ENCODE results near the gene IKZF5. TPM values are rescaled to one million over a fixed set of nuclear protein-coding genes. Genes with fewer than 3 reads are reported as not detected.

Gene IKZF5, protein sequence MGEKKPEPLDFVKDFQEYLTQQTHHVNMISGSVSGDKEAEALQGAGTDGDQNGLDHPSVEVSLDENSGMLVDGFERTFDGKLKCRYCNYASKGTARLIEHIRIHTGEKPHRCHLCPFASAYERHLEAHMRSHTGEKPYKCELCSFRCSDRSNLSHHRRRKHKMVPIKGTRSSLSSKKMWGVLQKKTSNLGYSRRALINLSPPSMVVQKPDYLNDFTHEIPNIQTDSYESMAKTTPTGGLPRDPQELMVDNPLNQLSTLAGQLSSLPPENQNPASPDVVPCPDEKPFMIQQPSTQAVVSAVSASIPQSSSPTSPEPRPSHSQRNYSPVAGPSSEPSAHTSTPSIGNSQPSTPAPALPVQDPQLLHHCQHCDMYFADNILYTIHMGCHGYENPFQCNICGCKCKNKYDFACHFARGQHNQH
- total RNA-seq (2022; extraction: Qiagen RNA extraction), result 5.7 to 7.9 TPM (median 6.4 TPM) in 5 replicates

DNA sequence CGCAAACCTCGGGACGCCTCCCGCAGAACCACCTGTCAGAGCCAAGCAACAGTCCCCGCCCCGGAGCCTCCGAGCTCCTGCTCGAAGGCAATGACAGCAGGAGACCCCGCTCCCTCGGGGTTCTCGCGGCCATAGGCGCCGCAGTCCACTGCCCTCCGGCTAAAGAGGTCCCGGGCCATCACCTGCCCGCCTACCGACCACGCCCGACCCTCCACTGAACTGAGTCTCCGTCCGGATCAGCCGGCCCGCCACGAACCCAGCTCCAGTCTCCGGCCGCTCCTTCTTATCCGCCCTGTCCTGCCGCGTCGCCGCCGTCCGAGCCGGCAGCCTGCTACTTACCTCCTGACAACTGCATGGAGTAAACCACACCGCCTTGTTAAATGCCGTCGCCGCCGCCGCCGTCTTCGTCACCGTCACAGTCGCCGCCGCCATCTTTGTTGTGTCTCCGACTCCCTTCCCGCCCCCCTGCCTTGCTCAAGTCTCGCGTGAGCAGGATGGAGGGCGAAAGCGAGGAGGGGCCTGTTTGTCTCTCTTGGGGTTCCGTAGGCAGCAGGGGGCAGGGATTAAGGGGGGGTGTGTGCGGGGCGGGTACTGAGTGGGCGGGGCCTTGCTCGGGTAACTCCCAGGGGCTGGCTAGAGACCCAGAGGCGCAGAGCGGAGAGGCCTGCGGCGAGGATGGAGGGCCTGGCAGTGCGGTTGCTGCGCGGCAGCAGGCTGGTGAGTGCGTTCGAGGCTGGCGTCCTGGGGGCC, at the start of gene IKZF5, which contains the start of gene ACADSB:
Gene IKZF5, minus strand, starts transcription at position 441 of the 750 bp plus-strand sequence. CDS start 10,170 bp downstream, outside the sequence.
Gene ACADSB, plus strand, starts transcription at position 652 of the 750 bp plus-strand sequence. Its CDS starts 24 bp downstream, at position 676.

GRCh38 chr10:122980209-122981065, 28.2 kb downstream of the IKZF5 start, which contains the start of gene PSTK:
Gene PSTK (plus strand): TSS chr10:122980401. CDS start chr10:122980480, 79 bp downstream.

DNA sequence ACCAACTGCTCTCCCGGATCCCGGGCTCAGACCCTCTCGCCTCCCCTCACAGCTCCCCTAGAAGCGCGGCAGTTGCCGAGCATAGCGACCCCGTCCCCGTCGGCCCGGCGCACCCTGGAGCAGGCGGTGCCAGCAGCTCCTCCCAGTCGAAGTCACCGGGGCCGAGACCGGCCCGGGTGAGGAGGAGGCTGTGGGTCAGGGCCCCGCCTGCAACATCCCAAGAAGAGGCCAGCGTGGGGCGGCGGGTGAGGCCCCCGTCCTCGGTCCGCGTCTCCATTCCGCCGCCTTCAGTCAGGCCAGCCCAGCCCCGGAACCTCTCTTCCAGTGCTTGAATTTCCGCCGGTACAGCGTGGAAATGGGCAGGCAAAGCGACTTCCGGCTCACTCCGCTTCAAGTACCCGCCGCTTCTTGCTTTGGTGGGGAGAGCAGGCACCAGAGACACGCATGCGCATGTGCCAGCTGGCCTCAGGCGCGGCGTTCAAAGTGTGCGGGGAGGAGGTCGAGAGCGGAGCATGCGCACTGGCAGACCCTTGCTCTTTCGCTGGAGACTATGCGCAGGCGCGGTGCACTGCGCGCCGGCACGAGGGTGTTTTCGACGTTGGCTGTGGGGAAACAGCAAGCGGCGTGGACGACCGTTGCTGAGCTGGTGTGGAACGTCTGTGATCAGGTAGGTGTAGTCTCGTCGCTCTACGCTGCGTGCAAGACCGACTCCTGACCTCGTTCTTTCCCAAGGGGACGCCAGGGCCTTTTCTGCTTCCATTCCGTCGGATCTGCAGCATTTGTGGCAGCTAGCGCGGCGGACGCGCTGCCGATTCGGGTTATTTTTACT, 54.5 kb downstream of the IKZF5 start, which contains the start of gene C10orf88:
Gene C10orf88, minus strand, starts transcription at position 326 of the 829 bp plus-strand sequence. Its CDS starts 49 bp downstream, at position 277.

Other genes with a start within 250 kb of the IKZF5 start
- 1.2 to 1.7 TPM (median 1.5 TPM) in 5 replicates for gene CUZD1, start 162.9 kb downstream of the IKZF5 start, total RNA-seq (2022; extraction: Qiagen RNA extraction)
- 14.1 to 15.2 TPM (median 15.0 TPM) in 5 replicates for gene FAM24B, start 129.2 kb downstream of the IKZF5 start, total RNA-seq (2022; extraction: Qiagen RNA extraction)
- gene FAM24A, start 98.2 kb downstream of the IKZF5 start, total RNA-seq (2022; extraction: Qiagen RNA extraction), result not detected in 5 replicates
- gene C10orf88, start 54.6 kb downstream of the IKZF5 start, total RNA-seq (2022; extraction: Qiagen RNA extraction), result 7.2 to 9.5 TPM (median 9.2 TPM) in 5 replicates
- 3.5 to 5.4 TPM (median 4.7 TPM) in 5 replicates for gene PSTK, start 28.4 kb downstream of the IKZF5 start, total RNA-seq (2022; extraction: Qiagen RNA extraction)
- 6.0 to 8.6 TPM (median 7.8 TPM) in 5 replicates for gene ACADSB, start 211 bp upstream of the IKZF5 start, total RNA-seq (2022; extraction: Qiagen RNA extraction)
- 0.09 TPM in 1 of 5 replicates, not detected in the others for gene HMX3, start 127.2 kb upstream of the IKZF5 start, total RNA-seq (2022; extraction: Qiagen RNA extraction)
- 0.08 to 0.14 TPM (median 0.11 TPM) in 4 of 5 replicates, not detected in the other for gene HMX2, start 139.3 kb upstream of the IKZF5 start, total RNA-seq (2022; extraction: Qiagen RNA extraction)
- gene BUB3, start 145.6 kb upstream of the IKZF5 start, total RNA-seq (2022; extraction: Qiagen RNA extraction), result 169 to 206 TPM (median 178 TPM) in 5 replicates

Data from A549 treated with CORT108297 at 1 μM for 4 hours (cell line).